K562 (cell line): Measurements from ENCODE around the gene ZNF641. TPM values are rescaled to one million over a fixed set of nuclear protein-coding genes. Genes with fewer than 3 reads are reported as not detected.
A peak's percentile ranks its signal among the peaks of the same experiment; 100 is the strongest.

ENCODE experiments used
- BACH1 ChIP-seq: fragments of 200-800 bp; sonication (Bioruptor generic); IDR thresholded peaks from 2 replicates; pipeline ENCODE4 v1.6.1; 2016; ENCODE audit warnings: missing genetic modification characterization, missing compliant biosample characterization
- BCOR ChIP-seq: fragments of 450-650 bp; IDR thresholded peaks from 2 replicates; pipeline ENCODE4 v1.6.1; 2016
- BRD4 ChIP-seq: fragments of 200-600 bp; sonication (generic); IDR thresholded peaks from 2 replicates; pipeline ENCODE4 v1.6.1; 2017; ENCODE audit warnings: inconsistent platforms
- CBFA2T2 ChIP-seq: fragments of 450-650 bp; conservative IDR thresholded peaks from 2 replicates; pipeline ENCODE4 v1.6.1; 2017; ENCODE audit warnings: mild to moderate bottlenecking
- CBFA2T3 ChIP-seq: fragments of 450-650 bp; IDR thresholded peaks from 2 replicates; pipeline ENCODE4 v1.6.1; 2017
- DPF2 ChIP-seq: fragments of 450-650 bp; IDR thresholded peaks from 2 replicates; pipeline ENCODE4 v1.6.1; 2016
- ETV1 ChIP-seq: fragments of 450-650 bp; conservative IDR thresholded peaks from 2 replicates; pipeline ENCODE4 v1.6.1; 2016; ENCODE audit warnings: missing genetic modification characterization, control low read depth, low read depth, missing compliant biosample characterization
- ETV5 ChIP-seq: sonication (generic); formaldehyde crosslinking; IDR thresholded peaks from 2 replicates; pipeline ENCODE4 v1.4.0; 2020; ENCODE audit warnings: low read depth, mild to moderate bottlenecking, missing genetic modification reagents
- FOXK1 ChIP-seq: sonication (generic); formaldehyde crosslinking; IDR thresholded peaks from 2 replicates; pipeline ENCODE4 v1.8.0; 2022; ENCODE audit warnings: missing genetic modification reagents, mild to moderate bottlenecking, borderline replicate concordance
- MBD2 ChIP-seq: sonication (generic); IDR thresholded peaks from 2 replicates; pipeline ENCODE4 v1.6.1; 2016; ENCODE audit warnings: low read depth, borderline replicate concordance
- PRPF4 ChIP-seq: fragments of 200-400 bp; formaldehyde crosslinking; IDR thresholded peaks from one replicate; pipeline ENCODE4 v1.6.1; 2017; ENCODE audit warnings: low read length, low read depth, mild to moderate bottlenecking; ENCODE audit not compliant: insufficient read depth, poor library complexity, severe bottlenecking
- PTRF ChIP-seq: fragments of 450-650 bp; IDR thresholded peaks from 2 replicates; pipeline ENCODE4 v1.6.1; 2016; ENCODE audit warnings: mild to moderate bottlenecking, missing genetic modification characterization, missing compliant biosample characterization
- PURB ChIP-seq: sonication (generic); formaldehyde crosslinking; IDR thresholded peaks from 2 replicates; pipeline ENCODE4 v1.9.0; 2021; ENCODE audit warnings: low read depth, mild to moderate bottlenecking, missing genetic modification reagents
- SNRNP70 ChIP-seq: fragments of 200-400 bp; formaldehyde crosslinking; optimal IDR thresholded peaks from 2 replicates; pipeline ENCODE3; 2017; ENCODE audit warnings: low read depth, low read length
- ZNF23 ChIP-seq: fragments of 250-450 bp; sonication (Bioruptor Pico); IDR thresholded peaks from 2 replicates; pipeline ENCODE4 v1.4.0; 2020; ENCODE audit warnings: mild to moderate bottlenecking
- ZNF764 ChIP-seq: fragments of 250-450 bp; sonication (Bioruptor Pico); IDR thresholded peaks from 2 replicates; pipeline ENCODE4 v1.4.0; 2020; ENCODE audit warnings: low read depth, mild to moderate bottlenecking, moderate library complexity
- ZZZ3 ChIP-seq: fragments of 450-650 bp; IDR thresholded peaks from 2 replicates; pipeline ENCODE4 v1.6.1; 2016; ENCODE audit warnings: antibody characterized with exemption, mild to moderate bottlenecking, moderate library complexity
- polyA plus RNA-seq, 8 experiments: library from polyadenylated mRNA; depleted of rRNA in 4 of 8; stranded (reverse) in 5 of 8; unstranded in 3 of 8; fragments of >200 nt; fragmentation: Nextera tagmentation in 2 of 8; fragmentation: Illumina TruSeq in 1 of 8; extraction: Ambion mirVana in 2 of 8; extraction: Trizol in 1 of 8; gene quantifications; 2 replicates each; pipeline versions ENCODE4 v1.2.1 to v1.2.3, GENCODE V29; 2011 to 2014; ENCODE audit warnings: inconsistent platforms in 1 of 8, missing spikeins in 1 of 8
- total RNA-seq, 7 experiments: library from RNA; depleted of rRNA in 6 of 7; stranded (reverse); fragments of >200 nt in 6 of 7; fragmentation: Illumina TruSeq in 2 of 7; extraction: Trizol in 2 of 7; gene quantifications; 2 replicates each; pipeline versions ENCODE4 v1.2.1 to v1.2.3, GENCODE V29; 2011 to 2021; ENCODE audit warnings: low replicate concordance in 1 of 7
- TF ChIP-seq, protein P1 (sequence below), 2 experiments: fragments of 200-800 bp in 1 of 2; sonication (Bioruptor generic) in 1 of 2; sonication (generic) in 1 of 2; formaldehyde crosslinking in 1 of 2; IDR thresholded peaks in 1 of 2; conservative IDR thresholded peaks in 1 of 2; 2 replicates each; pipeline versions ENCODE4 v1.5.0 to v1.6.1; 2016 to 2020; ENCODE audit warnings: missing compliant biosample characterization in 1 of 2, missing genetic modification characterization in 1 of 2, missing genetic modification reagents in 1 of 2
- TF ChIP-seq, protein P2 (sequence below): sonication (generic); formaldehyde crosslinking; IDR thresholded peaks from 2 replicates; pipeline ENCODE4 v1.4.0; 2020; ENCODE audit warnings: mild to moderate bottlenecking, missing genetic modification reagents
- TF ChIP-seq, protein P3 (sequence below): fragments of 450-650 bp; IDR thresholded peaks from 2 replicates; pipeline ENCODE4 v1.6.1; 2017; ENCODE audit warnings: antibody characterized with exemption
- TF ChIP-seq, protein P4 (sequence below), 2 experiments: IDR thresholded peaks; 2 replicates each; pipeline ENCODE4 v1.6.1; 2011; ENCODE audit warnings: borderline replicate concordance in 1 of 2, control low read depth in 1 of 2, low read depth in 1 of 2, low read length in 1 of 2, mild to moderate bottlenecking in 1 of 2, mixed read lengths in 1 of 2, moderate library complexity in 1 of 2; ENCODE audit not compliant: insufficient read depth in 1 of 2, insufficient read length in 1 of 2, poor library complexity in 1 of 2, severe bottlenecking in 1 of 2; ENCODE audit errors: extremely low read depth in 1 of 2
- TF ChIP-seq, protein P5 (sequence below): IDR thresholded peaks from 3 replicates; pipeline ENCODE4 v1.6.1; 2011; ENCODE audit warnings: borderline replicate concordance, mild to moderate bottlenecking; ENCODE audit not compliant: insufficient read length, insufficient read depth

Gene ZNF641
- total and polyA plus RNA-seq, 9 of the 15 experiments (the other 6 are each of a cell fraction or from before 2014, with no cell fraction given) = 2.5 to 15.6 (median 9.2) TPM

- TF ChIP-seq CBFA2T2 (peak; percentile 78), ZZZ3 (no peak), FOXK1 (no peak), PRPF4 (no peak), PTRF (tag) (no peak), ETV5 (CRISPR knock-in tag) (no peak), MBD2 (no peak), BCOR (no peak), BACH1 (tag) (no peak), BRD4 (no peak), DPF2 (peak; percentile 85), CBFA2T3 (peak; percentile 91), SNRNP70 (no peak), ETV1 (tag) (peak; percentile 89), ZNF23 (CRISPR knock-in tag) (no peak), ZNF764 (no peak), PURB (CRISPR knock-in tag) (no peak)
- TF ChIP-seq, protein P1, sequence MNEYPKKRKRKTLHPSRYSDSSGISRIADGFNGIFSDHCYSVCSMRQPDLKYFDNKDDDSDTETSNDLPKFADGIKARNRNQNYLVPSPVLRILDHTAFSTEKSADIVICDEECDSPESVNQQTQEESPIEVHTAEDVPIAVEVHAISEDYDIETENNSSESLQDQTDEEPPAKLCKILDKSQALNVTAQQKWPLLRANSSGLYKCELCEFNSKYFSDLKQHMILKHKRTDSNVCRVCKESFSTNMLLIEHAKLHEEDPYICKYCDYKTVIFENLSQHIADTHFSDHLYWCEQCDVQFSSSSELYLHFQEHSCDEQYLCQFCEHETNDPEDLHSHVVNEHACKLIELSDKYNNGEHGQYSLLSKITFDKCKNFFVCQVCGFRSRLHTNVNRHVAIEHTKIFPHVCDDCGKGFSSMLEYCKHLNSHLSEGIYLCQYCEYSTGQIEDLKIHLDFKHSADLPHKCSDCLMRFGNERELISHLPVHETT (CRISPR knock-in tag; conservative IDR thresholded peaks at IDR 0.05 in 1 of 2, IDR thresholded peaks at IDR 0.05 in 1 of 2) = peak in 1 of 2 experiments; percentile 43; a peak in 1 of 4 replicates
- TF ChIP-seq, protein P2, sequence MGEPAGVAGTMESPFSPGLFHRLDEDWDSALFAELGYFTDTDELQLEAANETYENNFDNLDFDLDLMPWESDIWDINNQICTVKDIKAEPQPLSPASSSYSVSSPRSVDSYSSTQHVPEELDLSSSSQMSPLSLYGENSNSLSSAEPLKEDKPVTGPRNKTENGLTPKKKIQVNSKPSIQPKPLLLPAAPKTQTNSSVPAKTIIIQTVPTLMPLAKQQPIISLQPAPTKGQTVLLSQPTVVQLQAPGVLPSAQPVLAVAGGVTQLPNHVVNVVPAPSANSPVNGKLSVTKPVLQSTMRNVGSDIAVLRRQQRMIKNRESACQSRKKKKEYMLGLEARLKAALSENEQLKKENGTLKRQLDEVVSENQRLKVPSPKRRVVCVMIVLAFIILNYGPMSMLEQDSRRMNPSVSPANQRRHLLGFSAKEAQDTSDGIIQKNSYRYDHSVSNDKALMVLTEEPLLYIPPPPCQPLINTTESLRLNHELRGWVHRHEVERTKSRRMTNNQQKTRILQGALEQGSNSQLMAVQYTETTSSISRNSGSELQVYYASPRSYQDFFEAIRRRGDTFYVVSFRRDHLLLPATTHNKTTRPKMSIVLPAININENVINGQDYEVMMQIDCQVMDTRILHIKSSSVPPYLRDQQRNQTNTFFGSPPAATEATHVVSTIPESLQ (CRISPR knock-in tag) = no peak
- TF ChIP-seq, protein P3, sequence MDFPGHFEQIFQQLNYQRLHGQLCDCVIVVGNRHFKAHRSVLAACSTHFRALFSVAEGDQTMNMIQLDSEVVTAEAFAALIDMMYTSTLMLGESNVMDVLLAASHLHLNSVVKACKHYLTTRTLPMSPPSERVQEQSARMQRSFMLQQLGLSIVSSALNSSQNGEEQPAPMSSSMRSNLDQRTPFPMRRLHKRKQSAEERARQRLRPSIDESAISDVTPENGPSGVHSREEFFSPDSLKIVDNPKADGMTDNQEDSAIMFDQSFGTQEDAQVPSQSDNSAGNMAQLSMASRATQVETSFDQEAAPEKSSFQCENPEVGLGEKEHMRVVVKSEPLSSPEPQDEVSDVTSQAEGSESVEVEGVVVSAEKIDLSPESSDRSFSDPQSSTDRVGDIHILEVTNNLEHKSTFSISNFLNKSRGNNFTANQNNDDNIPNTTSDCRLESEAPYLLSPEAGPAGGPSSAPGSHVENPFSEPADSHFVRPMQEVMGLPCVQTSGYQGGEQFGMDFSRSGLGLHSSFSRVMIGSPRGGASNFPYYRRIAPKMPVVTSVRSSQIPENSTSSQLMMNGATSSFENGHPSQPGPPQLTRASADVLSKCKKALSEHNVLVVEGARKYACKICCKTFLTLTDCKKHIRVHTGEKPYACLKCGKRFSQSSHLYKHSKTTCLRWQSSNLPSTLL = no peak
- TF ChIP-seq, protein P4, sequence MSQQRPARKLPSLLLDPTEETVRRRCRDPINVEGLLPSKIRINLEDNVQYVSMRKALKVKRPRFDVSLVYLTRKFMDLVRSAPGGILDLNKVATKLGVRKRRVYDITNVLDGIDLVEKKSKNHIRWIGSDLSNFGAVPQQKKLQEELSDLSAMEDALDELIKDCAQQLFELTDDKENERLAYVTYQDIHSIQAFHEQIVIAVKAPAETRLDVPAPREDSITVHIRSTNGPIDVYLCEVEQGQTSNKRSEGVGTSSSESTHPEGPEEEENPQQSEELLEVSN (IDR thresholded peaks at IDR 0.05; ENCODE audit: borderline replicate concordance in 1 of 2, extremely low read depth in 1 of 2, insufficient read depth in 1 of 2, insufficient read length in 1 of 2, low read depth in 1 of 2, low read length in 1 of 2, poor library complexity in 1 of 2, severe bottlenecking in 1 of 2) = no peak
- TF ChIP-seq, protein P5, sequence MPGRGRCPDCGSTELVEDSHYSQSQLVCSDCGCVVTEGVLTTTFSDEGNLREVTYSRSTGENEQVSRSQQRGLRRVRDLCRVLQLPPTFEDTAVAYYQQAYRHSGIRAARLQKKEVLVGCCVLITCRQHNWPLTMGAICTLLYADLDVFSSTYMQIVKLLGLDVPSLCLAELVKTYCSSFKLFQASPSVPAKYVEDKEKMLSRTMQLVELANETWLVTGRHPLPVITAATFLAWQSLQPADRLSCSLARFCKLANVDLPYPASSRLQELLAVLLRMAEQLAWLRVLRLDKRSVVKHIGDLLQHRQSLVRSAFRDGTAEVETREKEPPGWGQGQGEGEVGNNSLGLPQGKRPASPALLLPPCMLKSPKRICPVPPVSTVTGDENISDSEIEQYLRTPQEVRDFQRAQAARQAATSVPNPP = no peak
Observed at GRCh38 chr12:48311313-48311712, 39.4 kb downstream of the ZNF641 start (continued).
